Prostate gland (tissue), 2 donors: Measurements from ENCODE around the gene PATZ1. TPM values are rescaled to one million over a fixed set of nuclear protein-coding genes. Genes with fewer than 3 reads are reported as not detected.

Experiments used
- DNase-seq: peaks from one replicate; pipeline ENCODE4 v3.0.0-alpha.2; 2019; ENCODE audit warnings: low spot score
- H3K27ac ChIP-seq, 2 donors: fragments of 200-600 bp; sonication (generic); 2 replicates each; pipeline ENCODE4 v1.5.1; 2017 to 2019
- H3K27me3 ChIP-seq: fragments of 200-600 bp; sonication (generic); replicated peaks from 2 replicates; pipeline ENCODE4 v1.5.1; 2019; ENCODE audit not compliant: insufficient read depth
- H3K36me3 ChIP-seq, 2 donors: fragments of 200-600 bp; sonication (generic); 1 replicate in 1 of 2; 2 replicates in 1 of 2; pipeline versions ENCODE4 v1.5.1 to v1.8.1; 2017 to 2019
- H3K4me1 ChIP-seq: fragments of 200-600 bp; sonication (generic); replicated peaks from 2 replicates; pipeline ENCODE4 v1.5.1; 2019
- H3K4me3 ChIP-seq, 2 donors: fragments of 200-600 bp; sonication (generic); 2 replicates each; pipeline ENCODE4 v1.5.1; 2017 to 2019
- H3K9me3 ChIP-seq: fragments of 200-600 bp; sonication (generic); 2 replicates; pipeline ENCODE4 v1.5.1; 2017
- POLR2A ChIP-seq: fragments of 450-650 bp; IDR thresholded peaks from one replicate; pipeline ENCODE4 v1.6.1; 2016; ENCODE audit warnings: antibody characterized with exemption, mild to moderate bottlenecking
- POLR2AphosphoS5 ChIP-seq: sonication (generic); formaldehyde crosslinking; IDR thresholded peaks from one replicate; pipeline ENCODE4 v1.6.1; 2017; ENCODE audit warnings: antibody characterized with exemption
- WGBS: methylation state at CpG from one replicate; pipeline ENCODE4 v1.1.5; 2018; 5-methylcytosine and 5-hydroxymethylcytosine counted together
- intact Hi-C: fragments of 100-400 bp; cut with DNase I; formaldehyde crosslinking; loops from one replicate; pipeline ENCODE4 v1.14.2; 2022
- total RNA-seq, 2 donors: library from RNA; depleted of rRNA; stranded (reverse); fragments of >200 nt; gene quantifications; one replicate each; pipeline ENCODE4 v1.1.0, GENCODE V29; 2016
- TF ChIP-seq, protein P1 (sequence below), 4 experiments: fragments of 200-600 bp in 2 of 4; fragments of 450-650 bp in 2 of 4; sonication (generic) in 2 of 4; IDR thresholded peaks; 1 replicate in 3 of 4; 2 replicates in 1 of 4; pipeline ENCODE4 v1.5.1; 2016 to 2019; ENCODE audit warnings: antibody characterized with exemption in 4 of 4, mild to moderate bottlenecking in 2 of 4, moderate library complexity in 2 of 4

PATZ1 gene
- total RNA-seq, 2 donors from 2014 or later: 38.5 to 58.4 TPM

DNA sequence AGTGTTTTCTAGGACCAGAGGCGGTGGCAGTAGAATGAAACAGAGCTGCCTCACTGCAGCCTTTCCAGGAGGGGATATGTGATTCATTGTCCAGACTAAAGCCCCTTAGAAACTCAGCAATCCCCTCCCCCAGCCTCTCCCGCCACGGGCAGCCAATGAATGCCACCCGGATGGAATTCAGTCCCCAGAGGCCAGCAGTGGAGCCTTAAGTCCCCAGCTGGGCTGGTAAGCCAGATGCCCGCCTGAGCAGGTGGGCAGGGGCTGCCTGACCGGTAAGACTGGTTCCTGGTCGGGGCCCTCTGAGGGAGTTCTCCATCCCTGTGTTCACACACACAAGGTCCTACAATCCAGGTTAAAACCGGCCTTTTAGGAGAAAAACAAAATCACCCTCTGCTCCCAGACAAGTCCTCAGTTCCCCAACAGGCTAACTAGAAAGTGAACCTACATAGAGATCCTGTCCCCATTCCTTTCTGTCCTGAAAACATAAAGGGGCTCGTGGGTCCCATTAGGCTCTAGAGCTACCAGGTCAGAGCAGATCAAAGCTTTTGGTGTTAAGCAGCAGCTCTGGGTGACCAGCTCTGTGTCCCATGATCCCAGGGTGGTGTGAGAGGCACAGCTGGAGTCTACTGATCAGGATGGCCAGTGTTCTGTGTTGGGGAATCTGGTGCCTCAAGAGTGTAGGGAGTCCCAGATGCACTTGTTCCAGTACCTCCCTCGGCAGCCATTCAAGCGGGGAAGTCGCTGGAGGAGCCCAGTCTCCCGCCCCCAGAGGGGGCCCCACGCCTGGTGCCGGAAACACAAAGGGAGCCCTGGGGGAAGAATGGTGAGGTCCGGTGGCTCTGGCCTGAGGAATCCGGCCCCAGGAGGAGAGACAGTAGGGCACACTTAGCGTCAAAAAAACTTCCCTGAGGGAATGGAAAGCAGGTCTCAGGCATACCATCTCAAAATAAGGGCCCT is 2.6 kb downstream of the PATZ1 start:
- DNase-seq: peak; percentile 89
- H3K4me1 ChIP-seq: peaks cover 27% of the 10 kb centered on the region
- peak overlapping the region; percentile 18 to 59 for H3K4me3 ChIP-seq

DNA sequence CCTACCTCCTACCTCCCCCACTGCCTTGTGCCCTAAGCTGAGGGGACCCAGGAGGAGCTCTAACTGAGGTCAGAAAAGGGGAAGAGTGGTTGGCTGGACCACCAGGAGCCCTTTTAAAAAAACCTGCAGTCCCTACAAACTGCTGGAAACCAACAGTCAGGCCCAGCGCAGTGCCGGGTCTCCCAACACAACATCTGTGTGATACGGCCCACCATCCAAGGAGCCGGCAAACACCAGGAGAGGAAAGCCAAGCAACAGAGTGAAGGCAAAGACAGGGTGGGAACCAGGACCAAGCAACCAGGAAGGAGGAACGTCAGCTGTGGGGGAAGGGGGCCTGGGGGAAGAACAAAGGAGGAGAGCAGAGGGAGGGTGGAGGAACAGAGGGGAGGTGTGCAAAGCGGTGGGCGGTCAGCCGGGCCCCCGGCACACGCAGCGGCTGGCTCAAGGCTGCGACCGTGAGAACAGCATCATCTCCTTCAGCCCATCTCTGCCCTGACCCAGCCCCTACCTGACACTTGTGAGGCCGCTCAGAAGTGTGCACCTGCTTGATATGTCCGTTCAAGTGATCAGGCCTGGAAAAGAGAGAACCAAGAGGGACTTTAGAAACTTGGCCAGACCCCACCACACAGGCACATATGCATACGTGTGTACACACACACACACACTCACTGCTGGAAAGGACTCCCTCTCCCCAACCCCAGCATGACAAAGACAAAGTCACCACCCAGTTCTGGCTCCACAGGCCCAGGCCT is 3.6 kb downstream of the PATZ1 start:
- TF ChIP-seq, protein P1, sequence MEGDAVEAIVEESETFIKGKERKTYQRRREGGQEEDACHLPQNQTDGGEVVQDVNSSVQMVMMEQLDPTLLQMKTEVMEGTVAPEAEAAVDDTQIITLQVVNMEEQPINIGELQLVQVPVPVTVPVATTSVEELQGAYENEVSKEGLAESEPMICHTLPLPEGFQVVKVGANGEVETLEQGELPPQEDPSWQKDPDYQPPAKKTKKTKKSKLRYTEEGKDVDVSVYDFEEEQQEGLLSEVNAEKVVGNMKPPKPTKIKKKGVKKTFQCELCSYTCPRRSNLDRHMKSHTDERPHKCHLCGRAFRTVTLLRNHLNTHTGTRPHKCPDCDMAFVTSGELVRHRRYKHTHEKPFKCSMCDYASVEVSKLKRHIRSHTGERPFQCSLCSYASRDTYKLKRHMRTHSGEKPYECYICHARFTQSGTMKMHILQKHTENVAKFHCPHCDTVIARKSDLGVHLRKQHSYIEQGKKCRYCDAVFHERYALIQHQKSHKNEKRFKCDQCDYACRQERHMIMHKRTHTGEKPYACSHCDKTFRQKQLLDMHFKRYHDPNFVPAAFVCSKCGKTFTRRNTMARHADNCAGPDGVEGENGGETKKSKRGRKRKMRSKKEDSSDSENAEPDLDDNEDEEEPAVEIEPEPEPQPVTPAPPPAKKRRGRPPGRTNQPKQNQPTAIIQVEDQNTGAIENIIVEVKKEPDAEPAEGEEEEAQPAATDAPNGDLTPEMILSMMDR (IDR thresholded peaks at IDR 0.05): no peak
- Histone ChIP-seq H3K4me1 (peaks cover 27% of the 10 kb centered on the region), H3K36me3 (peaks cover 0 to 3% of the 10 kb centered on the region in 2 donors), H3K9me3 (no peaks in the 10 kb centered on the region), H3K27me3 (no peaks in the 10 kb centered on the region), H3K27ac (peak overlapping the region; percentile 87 to 90), H3K4me3 (peak overlapping the region; percentile 18 to 59)
- WGBS: 21% methylated on average over 16 of the region's 16 CpGs
- intact Hi-C loops: no loop called here
- no peak for DNase-seq

More for the DNA sequence above, 2.6 kb downstream of the PATZ1 start:
- peak overlapping the region; percentile 87 to 90 for H3K27ac ChIP-seq
- peak; percentile 73 for TF ChIP-seq POLR2AphosphoS5
- peak; percentile 49 for TF ChIP-seq POLR2A
- TF ChIP-seq, protein P1 (IDR thresholded peaks at IDR 0.05): peak in 1 of 4 experiments; percentile 5
- intact Hi-C loops: no loop called here
- H3K9me3 ChIP-seq: no peaks in the 10 kb centered on the region
- no peaks in the 10 kb centered on the region for H3K27me3 ChIP-seq
- peaks cover 0 to 3% of the 10 kb centered on the region in 2 donors for H3K36me3 ChIP-seq
- WGBS: 6% methylated on average over 17 of the region's 18 CpGs

DNA sequence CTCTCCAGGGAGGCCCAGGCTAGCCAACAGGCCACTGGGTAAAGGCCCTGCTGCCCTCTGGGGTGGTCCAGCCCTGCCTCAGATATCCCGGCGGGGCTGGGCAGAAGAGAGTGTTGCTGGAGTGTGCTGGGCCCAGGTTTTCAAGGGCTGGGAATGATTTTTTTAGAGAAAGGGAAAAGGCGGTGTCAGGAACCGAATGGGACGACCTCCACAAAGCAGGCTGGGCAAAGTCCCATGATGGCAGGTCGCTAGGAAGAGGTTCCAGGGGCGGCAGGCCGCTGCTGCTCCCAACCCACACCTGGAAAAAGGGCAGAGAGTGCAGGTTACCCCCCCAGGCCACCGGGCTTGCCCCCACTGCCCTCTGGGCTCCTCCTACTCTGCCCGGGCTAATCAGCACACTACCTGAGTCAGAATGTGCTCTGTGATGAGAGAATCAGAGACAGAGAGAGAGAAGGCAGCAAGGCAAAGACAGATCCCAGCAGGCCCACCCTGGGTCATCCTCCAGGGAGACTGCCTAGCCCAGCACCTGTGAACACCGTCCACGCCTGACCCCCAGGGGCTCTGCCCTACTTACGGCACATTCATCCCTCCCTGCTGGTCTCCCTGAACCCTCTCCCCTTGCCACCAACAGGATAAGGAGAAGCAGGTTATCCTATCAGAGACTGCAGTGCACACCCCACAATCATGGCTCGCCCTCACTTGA is 4.6 kb downstream of the PATZ1 start:
- TF ChIP-seq POLR2AphosphoS5 (no peak), POLR2A (no peak)
- TF ChIP-seq, protein P1 (IDR thresholded peaks at IDR 0.05): no peak
- Histone ChIP-seq H3K9me3 (no peaks in the 10 kb centered on the region), H3K27me3 (no peaks in the 10 kb centered on the region), H3K27ac (peak overlapping the region in 1 of 2 donors; percentile 90), H3K4me3 (no peak overlapping the region), H3K36me3 (peaks cover 0 to 3% of the 10 kb centered on the region in 2 donors), H3K4me1 (peaks cover 27% of the 10 kb centered on the region)
- no peak for DNase-seq
- intact Hi-C loops: no loop called here
- 76% methylated on average over 14 of the region's 14 CpGs for WGBS

DNA sequence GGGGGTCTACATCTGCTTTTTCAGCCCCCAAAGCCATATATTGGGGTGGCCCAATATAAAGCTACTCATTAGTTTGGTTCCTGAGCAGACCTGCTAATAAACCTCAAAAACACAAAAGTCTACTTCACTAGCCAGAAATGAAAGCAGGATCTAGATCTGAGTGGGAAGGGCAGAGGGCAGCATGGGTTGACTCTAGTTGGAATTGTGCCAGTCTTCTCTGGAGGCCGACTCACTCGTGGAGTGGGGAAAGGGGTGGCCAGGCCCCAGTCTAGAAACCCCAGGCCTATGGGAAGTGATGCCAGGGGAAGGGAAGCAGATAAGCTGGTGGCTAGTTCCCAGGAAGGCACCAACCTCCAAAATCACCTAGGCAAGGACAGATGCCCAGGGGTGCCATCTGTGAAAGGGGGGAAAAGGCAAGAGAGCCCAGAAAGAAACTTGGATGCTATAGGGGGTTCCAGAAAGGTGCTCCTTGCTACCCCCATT is 5.3 kb downstream of the PATZ1 start:
- no peak overlapping the region for H3K27ac ChIP-seq
- H3K4me1 ChIP-seq: peaks cover 27% of the 10 kb centered on the region
- no peaks in the 10 kb centered on the region for H3K27me3 ChIP-seq
- WGBS: 8% methylated on average over 2 of the region's 2 CpGs
- TF ChIP-seq POLR2A: no peak
- no peak for TF ChIP-seq POLR2AphosphoS5
- TF ChIP-seq, protein P1 (IDR thresholded peaks at IDR 0.05): no peak
- no peaks in the 10 kb centered on the region for H3K9me3 ChIP-seq
- intact Hi-C loops: no loop called here
- DNase-seq: no peak
- peaks cover 0 to 3% of the 10 kb centered on the region in 2 donors for H3K36me3 ChIP-seq
- H3K4me3 ChIP-seq: no peak overlapping the region
